HL-60/S4 treated with phorbol 12-myristate 13-acetate at 8.2 ng/mL for 4 days and 3 days (cell line): Measurements from ENCODE around the gene AGMO.

Experiments
- in situ Hi-C: fragments of 300-500 bp; cut with MboI; formaldehyde crosslinking; loops from 2 replicates; pipeline ENCODE4 v1.15.0; 2022; ENCODE audit warnings: low sequenced_read_pairs

The AGMO gene

GRCh38 chr7:15462721-15463389 is 99.0 kb downstream of the AGMO start:
- in situ Hi-C loops = no loop called here

GRCh38 chr7:15461576-15461975 is 100.2 kb downstream of the AGMO start:
- in situ Hi-C loops = no loop called here

GRCh38 chr7:15459018-15459615 is 102.7 kb downstream of the AGMO start:
- in situ Hi-C loops = no loop called here

GRCh38 chr7:15457990-15458955 is 103.5 kb downstream of the AGMO start:
- in situ Hi-C loops = no loop called here

GRCh38 chr7:15452670-15453069 is 109.1 kb downstream of the AGMO start:
- in situ Hi-C loops = no loop called here

GRCh38 chr7:15446722-15447121 is 115.1 kb downstream of the AGMO start:
- in situ Hi-C loops = no loop called here

GRCh38 chr7:15446280-15446679 is 115.5 kb downstream of the AGMO start:
- in situ Hi-C loops = no loop called here

- in situ Hi-C loops = no loop called here
These were observed 119.9 kb downstream of the AGMO start for GRCh38 chr7:15441915-15442314.

GRCh38 chr7:15440482-15440881 is 121.3 kb downstream of the AGMO start:
- in situ Hi-C loops = no loop called here

- in situ Hi-C loops = no loop called here
These were observed 122.0 kb downstream of the AGMO start for GRCh38 chr7:15439853-15440252.

- in situ Hi-C loops = no loop called here
These were observed 128.7 kb downstream of the AGMO start for GRCh38 chr7:15433151-15433550.

GRCh38 chr7:15430911-15431310 is 130.9 kb downstream of the AGMO start:
- in situ Hi-C loops = no loop called here

- in situ Hi-C loops = no loop called here
These were observed 131.6 kb downstream of the AGMO start for GRCh38 chr7:15430191-15430590.

- in situ Hi-C loops = no loop called here
These were observed 137.3 kb downstream of the AGMO start for GRCh38 chr7:15424468-15424867.

GRCh38 chr7:15419596-15419995 is 142.2 kb downstream of the AGMO start:
- in situ Hi-C loops = no loop called here

- in situ Hi-C loops = no loop called here
These were observed 143.6 kb downstream of the AGMO start for GRCh38 chr7:15418264-15418663.

GRCh38 chr7:15417341-15417988 is 144.3 kb downstream of the AGMO start:
- in situ Hi-C loops = no loop called here

- in situ Hi-C loops = no loop called here
These were observed 150.8 kb downstream of the AGMO start for GRCh38 chr7:15411019-15411418.

- in situ Hi-C loops = no loop called here
These were observed 153.9 kb downstream of the AGMO start for GRCh38 chr7:15407910-15408309.

GRCh38 chr7:15403751-15404150 is 158.1 kb downstream of the AGMO start:
- in situ Hi-C loops = no loop called here

- in situ Hi-C loops = no loop called here
These were observed 158.5 kb downstream of the AGMO start for GRCh38 chr7:15403315-15403714.
